ENCODE measurements around the gene AHCYL2. TPM values are rescaled to one million over a fixed set of nuclear protein-coding genes. Genes with fewer than 3 reads are reported as not detected.

AHCYL2 gene
- total and polyA plus RNA-seq, 2 of the 8 experiments (the other 6 are each of a cell fraction or from before 2014, with no cell fraction given) = 20.7 to 25.4 TPM

- no peak overlapping the region for H2AFZ ChIP-seq (ENCODE audit: low read length)
- no peak overlapping the region for H3K23ac ChIP-seq (ENCODE audit: insufficient read length)
- TF ChIP-seq ZNF274 (IDR thresholded peaks at IDR 0.05; ENCODE audit: borderline replicate concordance, extremely low read depth, low read length) = no peak
- TF ChIP-seq CHD1 (IDR thresholded peaks at IDR 0.05; ENCODE audit: low read depth, low read length) = no peak
- no peak for TF ChIP-seq JUND (IDR thresholded peaks at IDR 0.05; ENCODE audit: low read length)
- TF ChIP-seq EZH2 (IDR thresholded peaks at IDR 0.05; ENCODE audit: low read depth, low read length, severe bottlenecking) = no peak
- no peak for TF ChIP-seq CEBPB (IDR thresholded peaks at IDR 0.05; ENCODE audit: low read depth, low read length)
- TF ChIP-seq PHF8 (conservative IDR thresholded peaks at IDR 0.05; ENCODE audit: low read depth, low read length) = no peak
- TF ChIP-seq FOSL1 (IDR thresholded peaks at IDR 0.05; ENCODE audit: insufficient read depth, low read depth, low read length) = no peak
- TF ChIP-seq TAF1 (IDR thresholded peaks at IDR 0.05; ENCODE audit: low read depth, low read length) = no peak
- no peak for TF ChIP-seq JUN (IDR thresholded peaks at IDR 0.05; ENCODE audit: low read depth, low read length)
- TF ChIP-seq, protein P1, sequence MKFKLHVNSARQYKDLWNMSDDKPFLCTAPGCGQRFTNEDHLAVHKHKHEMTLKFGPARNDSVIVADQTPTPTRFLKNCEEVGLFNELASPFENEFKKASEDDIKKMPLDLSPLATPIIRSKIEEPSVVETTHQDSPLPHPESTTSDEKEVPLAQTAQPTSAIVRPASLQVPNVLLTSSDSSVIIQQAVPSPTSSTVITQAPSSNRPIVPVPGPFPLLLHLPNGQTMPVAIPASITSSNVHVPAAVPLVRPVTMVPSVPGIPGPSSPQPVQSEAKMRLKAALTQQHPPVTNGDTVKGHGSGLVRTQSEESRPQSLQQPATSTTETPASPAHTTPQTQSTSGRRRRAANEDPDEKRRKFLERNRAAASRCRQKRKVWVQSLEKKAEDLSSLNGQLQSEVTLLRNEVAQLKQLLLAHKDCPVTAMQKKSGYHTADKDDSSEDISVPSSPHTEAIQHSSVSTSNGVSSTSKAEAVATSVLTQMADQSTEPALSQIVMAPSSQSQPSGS (IDR thresholded peaks at IDR 0.05; ENCODE audit: low read length) = no peak
- no peak for TF ChIP-seq POLR2A (IDR thresholded peaks at IDR 0.05; ENCODE audit: control extremely low read depth in 1 of 2, low read depth in 2 of 2, low read length in 2 of 2)
- no peak for TF ChIP-seq CBX8 (IDR thresholded peaks at IDR 0.05; ENCODE audit: borderline replicate concordance, low read depth, low read length)
- TF ChIP-seq SRF (IDR thresholded peaks at IDR 0.05; ENCODE audit: low read depth, low read length) = no peak
- no peak for TF ChIP-seq POLR2AphosphoS5 (IDR thresholded peaks at IDR 0.05; ENCODE audit: low read depth, low read length)
- no peak for TF ChIP-seq ASH2L (IDR thresholded peaks at IDR 0.05; ENCODE audit: low read length)
Observed at GRCh38 chr7:129315960-129316359, 91.1 kb downstream of the AHCYL2 start.

More at GRCh38 chr7:129315960-129316359, 91.1 kb downstream of the AHCYL2 start:
- WGBS, 2 experiments (ENCODE audit: extremely low coverage in 1 of 2, insufficient coverage in 1 of 2, insufficient read length in 1 of 2, insufficient replicate concordance in 2 of 2, low coverage in 1 of 2, low lambda C conversion rate in 2 of 2, missing lambda C conversion rate in 1 of 2) = 89% methylated on average over 2 of the region's 2 CpGs; no CpG with 5 or more reads in 1 of the 2 experiments
- no peak for DNase-seq (ENCODE audit: low read depth in 1 of 2, low spot score in 2 of 2)
- Histone ChIP-seq H3K9me3 (ENCODE audit: insufficient read depth in 2 of 2, low read depth in 1 of 2, low read length in 1 of 2) (no peaks in the 10 kb centered on the region), H3K56ac (replicated peaks; ENCODE audit: insufficient read length, low read depth, low read length) (no peak overlapping the region), H2BK120ac (replicated peaks; ENCODE audit: low read depth, low read length) (no peak overlapping the region), H3K79me1 (ENCODE audit: low read depth, low read length) (no peaks in the 10 kb centered on the region), H3K14ac (ENCODE audit: insufficient read length) (no peak overlapping the region), H4K8ac (ENCODE audit: extremely low read depth, insufficient read depth, low read length) (no peak overlapping the region), H3K9ac (replicated peaks in 1 of 4; ENCODE audit: extremely low read depth in 1 of 4, low read depth in 3 of 4, low read length in 3 of 4) (no peak overlapping the region), H2AK5ac (ENCODE audit: low read depth, low read length) (no peak overlapping the region), H3K4me2 (ENCODE audit: insufficient read depth in 1 of 2, low read depth in 2 of 2, low read length in 2 of 2) (no peak overlapping the region), H4K20me1 (replicated peaks in 1 of 2; ENCODE audit: control insufficient read depth in 1 of 2, insufficient read depth in 2 of 2, low read length in 2 of 2) (no peaks in the 10 kb centered on the region), H2BK12ac (ENCODE audit: low read depth, low read length) (no peak overlapping the region), H3K4me3 (ENCODE audit: extremely low read depth in 1 of 4, insufficient read depth in 2 of 4, low read depth in 3 of 4, low read length in 4 of 4) (no peak overlapping the region), H3K4ac (replicated peaks; ENCODE audit: insufficient read length, low read depth, low read length) (no peak overlapping the region), H3K27ac (ENCODE audit: low read depth, low read length) (no peak overlapping the region), H2BK20ac (ENCODE audit: low read length) (no peak overlapping the region), H3K18ac (ENCODE audit: extremely low read depth, low read length) (no peak overlapping the region), H3K4me1 (replicated peaks in 1 of 4; ENCODE audit: control insufficient read depth in 3 of 4, insufficient read depth in 4 of 4, low read length in 3 of 4) (no peaks in the 10 kb centered on the region; a peak in 1 of 7 replicates), H4K5ac (ENCODE audit: insufficient read length, low read depth, low read length) (no peak overlapping the region), H2BK5ac (ENCODE audit: low read depth, low read length) (no peak overlapping the region), H3K79me2 (ENCODE audit: control insufficient read depth in 1 of 2, insufficient read depth in 2 of 2, low read length in 2 of 2) (no peaks in the 10 kb centered on the region), H4K91ac (replicated peaks; ENCODE audit: insufficient read length, low read length) (no peak overlapping the region), H3K36me3 (ENCODE audit: control insufficient read depth in 2 of 4, insufficient read depth in 4 of 4, low read length in 3 of 4) (no peaks in the 10 kb centered on the region), H3K27me3 (replicated peaks in 1 of 4; ENCODE audit: control insufficient read depth in 3 of 4, extremely low read depth in 1 of 4, insufficient read depth in 3 of 4, low read length in 3 of 4) (no peaks in the 10 kb centered on the region), H3K23me2 (ENCODE audit: low read depth, low read length) (no peaks in the 10 kb centered on the region; the same call in 1 of the 2 replicates), H2BK15ac (ENCODE audit: low read length) (no peak overlapping the region)
- CTCF ChIA-PET (ENCODE audit: partially characterized antibody) = interaction anchor here (1.0 to 2.1 kb wide), 3 partner anchors 18 to 99 kb away, joined by 4 to 7 read pairs (median 4); no protein-coding TSS in a partner anchor
- POLR2A ChIA-PET (ENCODE audit: partially characterized antibody) = no interaction called here
- FAIRE-seq = no peak
